Fibroblast of lung (primary cell): ENCODE data around the gene TBC1D14. TPM values are rescaled to one million over a fixed set of nuclear protein-coding genes. Genes with fewer than 3 reads are reported as not detected.

ENCODE experiments used
- DNase-seq, 2 donors: peaks; one replicate each; pipeline versions ENCODE4 v3.0.0 to v3.0.0-alpha.2; 2010; ENCODE audit warnings: low read depth in 2 of 2
- H2AFZ ChIP-seq: 2 replicates; pipeline ENCODE4 v1.5.1; 2012; ENCODE audit warnings: low read length, control low read depth, inconsistent platforms
- H3K27ac ChIP-seq: 2 replicates; pipeline ENCODE4 v1.5.1; 2011; ENCODE audit warnings: low read length, control low read depth; ENCODE audit not compliant: insufficient read depth
- H3K27me3 ChIP-seq: 2 replicates; pipeline ENCODE4 v1.5.1; 2011; ENCODE audit warnings: mild to moderate bottlenecking, low read length; ENCODE audit not compliant: control insufficient read depth, insufficient read depth
- H3K36me3 ChIP-seq: 2 replicates; pipeline ENCODE4 v1.5.1; 2011; ENCODE audit warnings: low read length; ENCODE audit not compliant: control insufficient read depth, insufficient read depth
- H3K4me1 ChIP-seq: 2 replicates; pipeline ENCODE4 v1.5.1; 2011; ENCODE audit warnings: low read length; ENCODE audit not compliant: control insufficient read depth, insufficient read depth; ENCODE audit errors: extremely low read depth
- H3K4me2 ChIP-seq: 2 replicates; pipeline ENCODE4 v1.5.1; 2011; ENCODE audit warnings: low read length, control low read depth; ENCODE audit not compliant: insufficient read depth; ENCODE audit errors: extremely low read depth
- H3K4me3 ChIP-seq, 4 experiments: fragments of 200-600 bp in 1 of 4; sonication (generic) in 1 of 4; replicated peaks in 1 of 4; 2 replicates each; pipeline ENCODE4 v1.5.1; 2011 to 2016; ENCODE audit warnings: low read length in 4 of 4, low read depth in 3 of 4, mild to moderate bottlenecking in 3 of 4, control low read depth in 2 of 4, inconsistent platforms in 1 of 4, mixed read lengths in 1 of 4; ENCODE audit not compliant: insufficient read depth in 1 of 4; ENCODE audit errors: control extremely low read depth in 1 of 4
- H3K79me2 ChIP-seq: 2 replicates; pipeline ENCODE4 v1.5.1; 2012; ENCODE audit warnings: mild to moderate bottlenecking, low read length, inconsistent platforms; ENCODE audit not compliant: control insufficient read depth, insufficient read depth
- H3K9ac ChIP-seq: 2 replicates; pipeline ENCODE4 v1.5.1; 2011; ENCODE audit warnings: mild to moderate bottlenecking, low read length, control low read depth; ENCODE audit not compliant: insufficient read depth
- H3K9me3 ChIP-seq: 2 replicates; pipeline ENCODE4 v1.5.1; 2012; ENCODE audit warnings: low read depth, low read length; ENCODE audit not compliant: control insufficient read depth, insufficient read depth
- H4K20me1 ChIP-seq: 2 replicates; pipeline ENCODE4 v1.5.1; 2011; ENCODE audit warnings: low read length; ENCODE audit not compliant: control insufficient read depth, insufficient read depth; ENCODE audit errors: extremely low read depth
- CTCF ChIP-seq, 2 donors: IDR thresholded peaks in 1 of 2; conservative IDR thresholded peaks in 1 of 2; 1 replicate in 1 of 2; 2 replicates in 1 of 2; pipeline ENCODE4 v1.5.1; 2011 to 2012; ENCODE audit warnings: low read length in 2 of 2, control low read depth in 1 of 2, inconsistent platforms in 1 of 2, low read depth in 1 of 2, mild to moderate bottlenecking in 1 of 2
- EZH2 ChIP-seq: IDR thresholded peaks from 2 replicates; pipeline ENCODE4 v1.5.1; 2012; ENCODE audit warnings: low read length, control low read depth, mild to moderate bottlenecking; ENCODE audit errors: missing control alignments
- polyA plus RNA-seq, 2 donors: library from polyadenylated mRNA; depleted of rRNA in 1 of 2; stranded (reverse) in 1 of 2; unstranded in 1 of 2; fragments of >200 nt; gene quantifications; 2 replicates each; pipeline ENCODE4 v1.2.1, GENCODE V29; 2011 to 2012; ENCODE audit warnings: missing spikeins in 1 of 2
- total RNA-seq: library from RNA; depleted of rRNA; stranded (reverse); fragments of >200 nt; gene quantifications from 2 replicates; pipeline ENCODE4 v1.2.1, GENCODE V29; 2014

Gene TBC1D14
- total and polyA plus RNA-seq, 2 donors (not counting 1 experiment from before 2014, with no cell fraction given), result 26.9 to 37.7 TPM

- Histone ChIP-seq H3K79me2 (no peaks in the 10 kb centered on the region), H3K4me3 (no peak overlapping the region), H3K27me3 (no peaks in the 10 kb centered on the region), H3K27ac (no peak overlapping the region), H3K4me1 (peaks cover 9% of the 10 kb centered on the region), H3K9me3 (no peaks in the 10 kb centered on the region), H3K4me2 (no peak overlapping the region), H3K9ac (no peak overlapping the region), H4K20me1 (no peaks in the 10 kb centered on the region), H2AFZ (no peak overlapping the region), H3K36me3 (no peaks in the 10 kb centered on the region)
- DNase-seq, result no peak
- TF ChIP-seq EZH2, result no peak
- no peak for TF ChIP-seq CTCF (conservative IDR thresholded peaks at IDR 0.05 in 1 of 2, IDR thresholded peaks at IDR 0.05 in 1 of 2; ENCODE audit: low read depth in 1 of 2, low read length in 2 of 2)
Measured at GRCh38 chr4:6946497-6946896, 36.9 kb downstream of the TBC1D14 start.

- Histone ChIP-seq H3K4me3 (no peak overlapping the region), H4K20me1 (no peaks in the 10 kb centered on the region), H3K9ac (no peak overlapping the region), H3K4me1 (peaks cover 2% of the 10 kb centered on the region), H3K36me3 (no peaks in the 10 kb centered on the region), H3K27ac (no peak overlapping the region), H2AFZ (no peak overlapping the region), H3K4me2 (no peak overlapping the region), H3K27me3 (no peaks in the 10 kb centered on the region), H3K9me3 (no peaks in the 10 kb centered on the region), H3K79me2 (no peaks in the 10 kb centered on the region)
- TF ChIP-seq EZH2 (no peak), CTCF (conservative IDR thresholded peaks at IDR 0.05 in 1 of 2, IDR thresholded peaks at IDR 0.05 in 1 of 2; ENCODE audit: low read depth in 1 of 2, low read length in 2 of 2) (no peak)
- DNase-seq, result no peak
Measured at GRCh38 chr4:6948134-6948460, 38.5 kb downstream of the TBC1D14 start.

GRCh38 chr4:6951880-6952381 lies 42.3 kb downstream of the TBC1D14 start:
- Histone ChIP-seq H3K4me2 (no peak overlapping the region), H2AFZ (no peak overlapping the region), H3K9me3 (no peaks in the 10 kb centered on the region), H3K4me3 (no peak overlapping the region), H3K27ac (no peak overlapping the region), H3K4me1 (peaks cover 3% of the 10 kb centered on the region), H3K36me3 (no peaks in the 10 kb centered on the region), H3K9ac (no peak overlapping the region), H4K20me1 (no peaks in the 10 kb centered on the region), H3K27me3 (no peaks in the 10 kb centered on the region), H3K79me2 (no peaks in the 10 kb centered on the region)
- DNase-seq, result no peak
- TF ChIP-seq EZH2 (no peak), CTCF (conservative IDR thresholded peaks at IDR 0.05 in 1 of 2, IDR thresholded peaks at IDR 0.05 in 1 of 2; ENCODE audit: low read depth in 1 of 2, low read length in 2 of 2) (no peak)
